Sigmoid colon (tissue), 7 donors: Measurements from ENCODE around the gene BAG1. TPM values are rescaled to one million over a fixed set of nuclear protein-coding genes. Genes with fewer than 3 reads are reported as not detected.
A peak's percentile ranks its signal among the peaks of the same experiment; 100 is the strongest.

ENCODE experiments used
- DNase-seq: peaks from one replicate; pipeline ENCODE4 v3.0.0-alpha.2; 2019
- H3K27ac ChIP-seq, 4 donors: fragments of 200-600 bp; sonication (generic); one replicate each; pipeline ENCODE4 v1.5.1; 2016 to 2019; ENCODE audit warnings: mild to moderate bottlenecking in 1 of 4
- H3K27me3 ChIP-seq, 3 donors: fragments of 200-600 bp; sonication (generic); one replicate each; pipeline ENCODE4 v1.5.1; 2019; ENCODE audit warnings: mild to moderate bottlenecking in 1 of 3
- H3K36me3 ChIP-seq, 4 donors: fragments of 200-600 bp; sonication (generic); one replicate each; pipeline ENCODE4 v1.5.1; 2016 to 2019
- H3K4me1 ChIP-seq, 4 donors: fragments of 200-600 bp; sonication (generic); one replicate each; pipeline ENCODE4 v1.5.1; 2017 to 2019
- H3K4me3 ChIP-seq, 4 donors: fragments of 200-600 bp; sonication (generic); one replicate each; pipeline ENCODE4 v1.5.1; 2017 to 2019; ENCODE audit warnings: mild to moderate bottlenecking in 2 of 4, moderate library complexity in 1 of 4
- H3K9me3 ChIP-seq, 4 donors: fragments of 200-600 bp in 3 of 4; sonication (generic) in 3 of 4; one replicate each; pipeline versions ENCODE4 v1.5.1 to v1.6.1; 2013 to 2019
- CTCF ChIP-seq, 4 experiments: fragments of 450-650 bp in 3 of 4; fragments of 200-600 bp in 1 of 4; IDR thresholded peaks; one replicate each; pipeline ENCODE4 v1.5.1; 2016 to 2019; ENCODE audit warnings: antibody characterized with exemption in 4 of 4, mild to moderate bottlenecking in 3 of 4, moderate library complexity in 2 of 4
- EP300 ChIP-seq, 4 donors: sonication (generic); formaldehyde crosslinking; IDR thresholded peaks; one replicate each; pipeline ENCODE4 v1.6.1; 2017; ENCODE audit warnings: antibody characterized with exemption in 4 of 4
- POLR2A ChIP-seq, 2 donors: fragments of 450-650 bp; IDR thresholded peaks; one replicate each; pipeline ENCODE4 v1.6.1; 2016; ENCODE audit warnings: antibody characterized with exemption in 2 of 2, mild to moderate bottlenecking in 2 of 2, moderate library complexity in 2 of 2
- POLR2AphosphoS5 ChIP-seq, 4 donors: sonication (generic); formaldehyde crosslinking; IDR thresholded peaks; one replicate each; pipeline ENCODE4 v1.6.1; 2017; ENCODE audit warnings: antibody characterized with exemption in 4 of 4
- WGBS, 2 donors: extraction: QIAGEN DNeasy Blood & Tissue Kit; methylation state at CpG; one replicate each; pipeline ENCODE4 v1.1.7; 2013; 5-methylcytosine and 5-hydroxymethylcytosine counted together
- intact Hi-C: fragments of 100-400 bp; cut with DNase I; formaldehyde crosslinking; loops from one replicate; pipeline ENCODE4 v1.15.1; 2023
- polyA plus RNA-seq, 3 donors: library from polyadenylated mRNA; stranded (reverse); fragments of 200-250 nt; gene quantifications; one replicate each; pipeline ENCODE4 v1.2.3, GENCODE V29; 2013
- total RNA-seq, 4 donors: library from RNA; depleted of rRNA; stranded (reverse); fragments of >200 nt; gene quantifications; one replicate each; pipeline ENCODE4 v1.1.0, GENCODE V29; 2016
- donor health status: healthy with polysubstance abuse.
- donor health status: Bipolar disorder and iron deficiency.
- donor health status: healthy.

BAG1 gene
- total RNA-seq: 100 to 1,000 TPM in 3 of 4 donors, 10 to 100 TPM in 1; 93.3 to 164 (median 135) TPM
- 100 to 1,000 TPM; 105 to 243 (median 198) TPM for polyA plus RNA-seq

GRCh38 chr9:33264473-33265177, at the start of gene BAG1, which contains the start of gene CHMP5:
TSS of gene BAG1 (minus strand) at chr9:33264708.
TSS of gene CHMP5 (plus strand) at chr9:33265049. CDS start at chr9:33265079, 30 bp downstream.
- peak within 1 kb of the TSS; percentile 67 to 96 (median 92) for H3K4me3 ChIP-seq
- TF ChIP-seq POLR2A (IDR thresholded peaks at IDR 0.05): peak in 1 of 2 donors; percentile 25
- peak in 1 of 4 experiments; percentile 28 for TF ChIP-seq CTCF (IDR thresholded peaks at IDR 0.05)
- TF ChIP-seq EP300 (IDR thresholded peaks at IDR 0.05): no peak
- peak; percentile 63 to 86 (median 84) for TF ChIP-seq POLR2AphosphoS5 (IDR thresholded peaks at IDR 0.05)
- H3K4me1 ChIP-seq: peaks cover 0 to 38% (median 22%) of the 10 kb centered on the region in 4 donors
- DNase-seq: peak; percentile 100
- H3K36me3 ChIP-seq: peaks cover 10 to 62% (median 23%) of the 10 kb centered on the region in 4 donors
- WGBS, 2 donors: 1% methylated on average over 67 of the region's 67 CpGs
- H3K9me3 ChIP-seq: no peaks in the 10 kb centered on the region
- intact Hi-C loops: loop anchor here (1.0 kb wide), 1 partner anchor 26 kb away; the partner anchor contains the start of gene NFX1
- peak within 1 kb of the TSS; percentile 89 to 95 (median 94) for H3K27ac ChIP-seq
- H3K27me3 ChIP-seq: no peaks in the 10 kb centered on the region

GRCh38 chr9:33311953-33312352, 47.4 kb upstream of the BAG1 start:
- Histone ChIP-seq H3K4me1 (no peaks in the 10 kb centered on the region), H3K36me3 (peaks cover 32 to 98% (median 66%) of the 10 kb centered on the region in 4 donors), H3K4me3 (no peak overlapping the region), H3K27me3 (no peaks in the 10 kb centered on the region), H3K9me3 (no peaks in the 10 kb centered on the region), H3K27ac (no peak overlapping the region)
- intact Hi-C loops: no loop called here
- DNase-seq: no peak
- no peak for TF ChIP-seq POLR2A (IDR thresholded peaks at IDR 0.05)
- no peak for TF ChIP-seq EP300 (IDR thresholded peaks at IDR 0.05)
- WGBS, 2 donors: 90% methylated on average over 2 of the region's 2 CpGs

- H3K27me3 ChIP-seq: no peaks in the 10 kb centered on the region
- intact Hi-C loops: no loop called here
- no peaks in the 10 kb centered on the region for H3K9me3 ChIP-seq
- no peak overlapping the region for H3K4me3 ChIP-seq
- DNase-seq: no peak
- TF ChIP-seq CTCF (IDR thresholded peaks at IDR 0.05) (no peak), POLR2AphosphoS5 (IDR thresholded peaks at IDR 0.05) (no peak), EP300 (IDR thresholded peaks at IDR 0.05) (no peak), POLR2A (IDR thresholded peaks at IDR 0.05) (no peak)
- H3K36me3 ChIP-seq: peaks cover 32 to 100% (median 73%) of the 10 kb centered on the region in 4 donors
- 55 to 82% methylated on average over 2 of the region's 2 CpGs for WGBS, 2 donors
- no peaks in the 10 kb centered on the region for H3K4me1 ChIP-seq
- no peak overlapping the region for H3K27ac ChIP-seq
Observed at GRCh38 chr9:33310748-33311147, 46.2 kb upstream of the BAG1 start.

- 88 to 91% methylated on average over 1 of the region's 1 CpG for WGBS, 2 donors
- H3K27me3 ChIP-seq: no peaks in the 10 kb centered on the region
- TF ChIP-seq EP300 (IDR thresholded peaks at IDR 0.05): no peak
- no peak for TF ChIP-seq CTCF (IDR thresholded peaks at IDR 0.05)
- TF ChIP-seq POLR2A (IDR thresholded peaks at IDR 0.05): no peak
- no peak for TF ChIP-seq POLR2AphosphoS5 (IDR thresholded peaks at IDR 0.05)
- no peak overlapping the region for H3K27ac ChIP-seq
- peaks cover 39 to 100% (median 82%) of the 10 kb centered on the region in 4 donors for H3K36me3 ChIP-seq
- H3K4me1 ChIP-seq: no peaks in the 10 kb centered on the region
- DNase-seq: no peak
- intact Hi-C loops: no loop called here
- no peaks in the 10 kb centered on the region for H3K9me3 ChIP-seq
- no peak overlapping the region for H3K4me3 ChIP-seq
Observed at GRCh38 chr9:33309903-33310302, 45.4 kb upstream of the BAG1 start.

GRCh38 chr9:33307067-33307466, 42.6 kb upstream of the BAG1 start:
- no peak overlapping the region for H3K27ac ChIP-seq
- intact Hi-C loops: no loop called here
- no peaks in the 10 kb centered on the region for H3K27me3 ChIP-seq
- H3K36me3 ChIP-seq: peaks cover 42 to 100% (median 85%) of the 10 kb centered on the region in 4 donors
- 71 to 83% methylated on average over 1 of the region's 1 CpG for WGBS, 2 donors
- no peaks in the 10 kb centered on the region for H3K4me1 ChIP-seq
- no peak for DNase-seq
- TF ChIP-seq POLR2A (IDR thresholded peaks at IDR 0.05) (no peak), CTCF (IDR thresholded peaks at IDR 0.05) (no peak), EP300 (IDR thresholded peaks at IDR 0.05) (no peak), POLR2AphosphoS5 (IDR thresholded peaks at IDR 0.05) (no peak)
- H3K9me3 ChIP-seq: no peaks in the 10 kb centered on the region
- no peak overlapping the region for H3K4me3 ChIP-seq
